HPDE6-E6E7 (cell line): Measurements from ENCODE around the gene TRIM51.
"Not testable (repeated sequence)": the region's sequence is repeated elsewhere in the genome, so short reads cannot be mapped to it uniquely, and the experiment has no call there.

ENCODE experiments used
- DNase-seq: peaks from one replicate; pipeline ENCODE4 v3.0.0; 2011; ENCODE audit warnings: missing footprints; ENCODE audit errors: extremely low spot score

The TRIM51 gene, protein sequence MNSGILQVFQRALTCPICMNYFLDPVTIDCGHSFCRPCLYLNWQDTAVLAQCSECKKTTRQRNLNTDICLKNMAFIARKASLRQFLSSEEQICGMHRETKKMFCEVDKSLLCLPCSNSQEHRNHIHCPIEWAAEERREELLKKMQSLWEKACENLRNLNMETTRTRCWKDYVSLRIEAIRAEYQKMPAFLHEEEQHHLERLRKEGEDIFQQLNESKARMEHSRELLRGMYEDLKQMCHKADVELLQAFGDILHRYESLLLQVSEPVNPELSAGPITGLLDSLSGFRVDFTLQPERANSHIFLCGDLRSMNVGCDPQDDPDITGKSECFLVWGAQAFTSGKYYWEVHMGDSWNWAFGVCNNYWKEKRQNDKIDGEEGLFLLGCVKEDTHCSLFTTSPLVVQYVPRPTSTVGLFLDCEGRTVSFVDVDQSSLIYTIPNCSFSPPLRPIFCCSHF

DNA sequence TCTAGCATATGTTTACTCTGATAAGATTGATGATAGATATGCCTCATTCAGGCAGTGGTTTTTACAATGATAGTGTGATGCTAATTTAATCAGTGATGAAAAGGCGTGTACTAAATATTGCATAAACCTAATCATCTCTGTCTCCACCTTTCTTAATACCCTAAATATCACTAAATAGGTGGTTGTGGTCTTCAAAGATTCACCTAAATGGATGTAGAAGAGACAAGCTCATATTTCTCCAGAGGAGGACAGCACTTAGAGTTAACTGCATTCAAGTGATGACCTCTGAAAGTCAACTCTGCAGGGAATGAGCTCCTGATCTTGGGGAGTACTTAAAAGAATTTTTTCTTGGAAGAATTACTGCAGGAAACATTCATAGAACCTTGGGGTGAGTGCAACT lies at the start of gene TRIM51:
TSS of gene TRIM51 (plus strand) at position 301 of the 400 bp plus-strand sequence. CDS start 2,132 bp downstream, outside the sequence.
- DNase-seq = not testable (repeated sequence)

DNA sequence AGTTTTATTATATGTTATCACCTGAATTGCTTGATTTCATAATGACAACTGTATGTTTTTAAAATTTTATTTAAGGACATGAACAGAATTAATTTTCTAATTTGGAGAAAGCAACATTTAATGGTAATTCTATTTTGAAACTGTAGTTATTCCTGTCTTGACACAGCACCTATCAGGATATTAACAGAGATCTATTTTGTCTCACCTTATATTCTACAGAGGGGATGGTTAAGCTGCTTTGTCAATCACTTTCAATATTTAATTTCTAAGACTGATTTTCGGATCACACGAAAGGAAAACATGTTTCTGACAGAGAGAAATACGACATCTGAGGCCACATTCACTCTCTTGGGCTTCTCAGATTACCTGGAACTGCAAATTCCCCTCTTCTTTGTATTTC lies 44.6 kb upstream of the TRIM51 start, which contains the start of gene OR5D16:
TSS of gene OR5D16 (plus strand) at position 301 of the 400 bp plus-strand sequence. CDS start at position 301, 0 bp downstream.
- no peak for DNase-seq

DNA sequence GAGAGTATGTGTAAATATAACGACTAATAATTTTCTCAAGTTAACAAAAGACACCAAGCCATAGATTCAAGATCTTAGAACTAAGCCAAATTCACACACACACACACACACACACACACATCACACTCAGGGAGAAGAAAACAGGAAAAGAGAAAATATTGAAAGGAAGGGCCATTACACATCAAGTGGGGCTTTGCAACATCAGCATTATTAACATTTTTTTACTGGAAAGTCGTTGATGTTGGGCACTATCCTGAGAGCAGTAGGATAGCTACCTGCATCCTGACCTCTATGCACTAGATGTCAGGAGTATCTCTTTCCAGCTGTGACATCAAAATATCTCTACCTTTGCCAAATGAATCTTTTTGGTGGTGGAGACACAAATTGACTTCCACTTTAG lies 35.6 kb upstream of the TRIM51 start:
- no peak for DNase-seq

DNA sequence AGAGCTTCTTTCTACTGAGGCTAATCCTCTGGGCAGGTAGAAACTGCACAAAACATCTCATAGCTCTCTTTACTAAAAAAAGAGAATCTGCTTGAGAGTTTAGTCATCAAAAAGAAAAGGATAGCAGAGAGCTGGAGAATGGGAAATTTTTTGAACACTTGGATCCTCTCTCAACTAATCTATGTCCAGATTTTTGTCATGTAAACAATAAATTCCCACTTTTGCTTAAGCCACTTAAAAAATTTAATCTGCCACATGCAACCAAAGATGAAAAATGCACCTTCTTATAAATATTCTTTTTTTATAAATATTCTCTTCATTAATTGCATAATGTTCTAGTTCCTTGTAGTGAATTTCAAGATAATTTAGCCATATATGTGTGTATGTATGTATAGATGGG lies 34.1 kb upstream of the TRIM51 start:
- no peak for DNase-seq

DNA sequence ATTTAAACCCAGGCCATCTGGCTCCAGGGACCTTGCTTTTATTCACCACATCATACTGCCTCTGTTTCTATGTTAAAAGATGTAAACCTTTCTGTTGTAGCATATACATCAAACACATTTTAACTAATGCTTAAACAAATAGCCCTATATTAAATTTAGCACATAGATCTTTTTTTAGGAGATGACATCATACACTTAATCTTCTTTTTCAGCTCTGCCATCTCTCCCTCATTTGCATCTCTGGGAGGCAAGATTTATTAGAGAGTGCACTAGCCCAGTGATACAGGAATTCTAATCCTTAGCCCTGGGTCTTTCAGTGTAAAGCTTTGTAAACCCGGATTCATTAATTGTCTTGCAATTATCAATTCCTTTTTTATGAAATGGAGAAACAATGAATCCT lies 31.0 kb upstream of the TRIM51 start:
- no peak for DNase-seq

DNA sequence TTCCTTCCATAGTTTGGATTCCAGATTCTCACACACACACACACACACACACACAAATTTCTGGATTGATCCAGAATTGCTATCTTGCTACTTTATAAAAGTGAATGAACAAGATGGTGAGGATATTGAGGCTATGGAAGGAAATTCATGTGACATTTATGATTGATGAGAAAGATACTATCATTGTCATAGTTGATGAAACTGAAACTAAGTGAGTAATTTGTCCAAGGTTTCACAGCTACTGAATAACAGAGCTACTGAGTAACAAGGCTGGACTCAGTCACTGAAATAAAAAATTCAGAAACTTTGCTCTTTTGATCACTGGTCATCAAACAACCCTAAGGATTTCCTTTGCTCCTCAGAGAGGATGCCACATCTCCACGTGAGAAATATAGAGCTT lies 28.4 kb upstream of the TRIM51 start:
- no peak for DNase-seq

DNA sequence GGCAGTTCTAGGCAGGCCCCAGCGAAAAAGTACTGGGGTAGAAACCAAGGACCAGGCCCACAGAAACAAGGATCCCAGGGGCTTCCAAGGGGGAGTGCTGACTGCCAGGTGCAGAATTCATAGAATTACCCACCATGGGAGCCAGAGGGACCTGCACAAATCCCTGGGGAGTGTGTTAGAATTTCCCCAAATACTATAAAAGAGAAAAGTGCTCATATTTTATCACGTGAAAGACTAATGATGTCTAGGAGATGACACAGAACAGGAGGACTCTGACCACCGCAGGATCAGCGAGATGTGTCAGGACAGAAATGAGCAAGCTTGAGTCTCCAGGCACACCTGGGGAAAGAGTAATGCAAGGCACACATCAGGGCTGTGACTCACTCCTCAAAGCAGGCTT lies 15.7 kb upstream of the TRIM51 start:
- DNase-seq = not testable (repeated sequence)

DNA sequence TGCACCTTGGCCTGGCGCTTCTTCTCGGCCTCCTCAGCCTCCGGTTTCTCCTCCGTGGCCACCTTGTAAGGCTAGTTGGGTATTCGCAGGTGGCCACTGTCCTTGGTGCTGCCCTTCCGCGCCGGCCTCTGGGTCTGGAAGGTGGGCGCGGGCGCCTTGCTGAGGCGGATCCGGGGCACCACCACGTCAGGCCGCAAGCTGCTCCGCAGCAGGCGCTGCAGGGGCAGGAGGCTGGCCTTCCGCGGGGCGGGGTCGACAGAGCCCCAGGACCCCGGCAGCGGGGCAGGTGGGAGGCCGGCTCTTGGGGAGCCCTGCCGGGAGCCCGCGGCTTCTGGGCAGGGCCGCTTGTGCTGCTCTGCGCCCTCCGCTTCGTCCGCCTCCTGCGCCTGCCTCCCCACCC lies 10.4 kb upstream of the TRIM51 start:
- not testable (repeated sequence) for DNase-seq

DNA sequence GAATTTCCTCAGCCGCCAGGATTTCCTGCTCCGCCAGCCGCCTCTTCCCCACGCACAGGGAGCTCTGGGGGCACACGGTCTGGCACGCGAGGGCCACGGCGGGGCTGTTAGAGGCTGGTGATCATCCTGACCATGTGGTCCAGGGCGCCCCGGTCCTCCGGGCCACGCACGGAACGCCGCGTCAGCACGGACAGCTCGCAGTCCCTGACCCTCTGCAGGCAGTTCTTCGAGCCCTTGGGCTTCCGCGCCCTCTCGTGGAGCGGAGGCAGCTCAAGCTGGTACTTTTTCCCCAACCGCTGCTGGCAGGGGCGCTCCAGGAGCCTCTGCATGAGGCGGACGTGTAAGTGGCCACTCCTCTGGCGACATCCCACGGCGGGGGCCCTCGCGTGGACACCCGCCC lies 10.0 kb upstream of the TRIM51 start:
- DNase-seq = not testable (repeated sequence)

DNA sequence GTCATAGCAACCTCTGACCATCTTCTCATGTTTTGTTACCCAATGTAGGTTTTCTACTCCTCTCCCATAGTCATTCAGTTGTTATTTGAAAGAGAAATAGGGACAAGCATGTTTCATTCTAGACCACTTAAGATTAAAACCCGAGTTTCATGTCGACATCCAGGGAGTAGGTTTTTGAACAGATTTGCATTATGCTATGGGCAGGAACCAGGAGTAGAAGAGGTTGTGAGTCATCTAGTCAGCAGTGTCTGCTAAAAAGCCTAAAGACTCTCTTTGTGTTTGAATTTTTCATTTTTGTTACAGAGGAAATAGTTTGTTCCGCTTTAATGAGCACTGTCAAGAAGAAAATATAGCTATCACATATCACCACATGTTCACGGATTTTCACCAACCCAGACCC lies 1.9 kb downstream of the TRIM51 start:
- not testable (repeated sequence) for DNase-seq

DNA sequence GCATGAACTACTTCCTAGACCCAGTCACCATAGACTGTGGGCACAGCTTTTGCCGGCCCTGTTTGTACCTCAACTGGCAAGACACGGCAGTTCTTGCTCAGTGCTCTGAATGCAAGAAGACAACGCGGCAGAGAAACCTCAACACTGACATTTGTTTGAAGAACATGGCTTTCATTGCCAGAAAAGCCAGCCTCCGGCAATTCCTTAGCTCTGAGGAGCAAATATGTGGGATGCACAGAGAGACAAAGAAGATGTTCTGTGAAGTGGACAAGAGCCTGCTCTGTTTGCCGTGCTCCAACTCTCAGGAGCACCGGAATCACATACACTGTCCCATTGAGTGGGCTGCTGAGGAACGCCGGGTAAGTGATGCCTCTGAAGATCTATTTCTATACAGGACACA lies 2.4 kb downstream of the TRIM51 start:
- DNase-seq = not testable (repeated sequence)

DNA sequence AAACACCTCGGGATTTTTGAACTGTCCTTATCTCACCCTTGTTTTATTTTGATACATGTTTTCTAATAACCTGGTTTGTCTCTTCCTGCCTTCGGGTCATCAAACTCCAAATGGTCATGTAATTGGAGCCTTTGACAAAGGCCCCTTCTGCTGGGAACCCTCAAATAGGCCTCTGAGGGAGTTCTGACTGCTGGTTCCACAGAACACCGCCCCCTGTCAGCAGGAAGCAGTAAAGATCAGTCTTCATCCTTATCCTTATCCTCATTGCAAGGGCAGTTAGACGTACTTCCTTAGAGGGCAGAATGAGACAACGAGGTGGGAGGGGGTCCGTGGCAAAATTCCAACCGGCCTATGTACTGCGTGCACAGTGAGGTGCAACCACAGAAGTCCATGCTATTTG lies 12.1 kb downstream of the TRIM51 start:
- DNase-seq = no peak

DNA sequence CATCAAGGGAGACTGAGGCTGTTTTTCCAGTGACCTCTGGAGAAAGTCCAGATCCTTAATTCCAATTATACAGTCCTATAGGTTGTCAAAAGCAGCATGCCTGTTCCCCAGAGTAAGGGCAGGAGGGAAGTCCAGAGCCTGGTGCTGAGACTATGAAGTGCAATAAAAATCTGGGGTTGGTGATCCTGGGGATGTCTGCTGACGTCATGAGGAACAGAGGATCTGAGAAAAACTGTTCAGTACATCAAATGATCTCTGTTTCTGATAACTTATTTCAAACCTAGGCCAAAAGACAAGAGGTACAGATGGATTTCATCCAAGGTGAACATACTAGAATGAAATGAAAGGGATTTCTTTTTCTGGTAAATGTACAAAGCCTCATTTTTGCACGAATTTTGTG lies 19.2 kb downstream of the TRIM51 start:
- DNase-seq = no peak

DNA sequence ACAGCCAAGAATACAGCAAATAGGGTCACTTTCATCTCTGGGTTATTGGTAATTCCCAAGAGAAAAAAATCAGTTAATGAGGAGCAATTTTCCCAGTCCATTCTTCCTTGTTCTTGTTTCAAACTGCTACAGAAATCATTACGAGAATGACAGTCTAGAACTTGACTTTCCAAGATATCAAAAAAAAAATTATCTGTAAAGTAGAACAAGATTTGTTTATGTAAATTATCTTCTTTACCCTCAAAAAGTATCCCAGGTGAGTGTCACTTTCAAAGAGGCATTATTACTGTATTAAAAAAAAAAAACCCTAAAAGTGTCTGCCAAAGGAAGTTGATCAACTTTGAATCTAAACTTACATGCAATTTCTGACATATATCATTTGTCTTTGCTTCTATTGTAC lies 31.4 kb downstream of the TRIM51 start, which contains the start of gene OR5W2:
TSS of gene OR5W2 (minus strand) at position 101 of the 400 bp plus-strand sequence. CDS start at position 101, 0 bp downstream.
- DNase-seq = no peak

DNA sequence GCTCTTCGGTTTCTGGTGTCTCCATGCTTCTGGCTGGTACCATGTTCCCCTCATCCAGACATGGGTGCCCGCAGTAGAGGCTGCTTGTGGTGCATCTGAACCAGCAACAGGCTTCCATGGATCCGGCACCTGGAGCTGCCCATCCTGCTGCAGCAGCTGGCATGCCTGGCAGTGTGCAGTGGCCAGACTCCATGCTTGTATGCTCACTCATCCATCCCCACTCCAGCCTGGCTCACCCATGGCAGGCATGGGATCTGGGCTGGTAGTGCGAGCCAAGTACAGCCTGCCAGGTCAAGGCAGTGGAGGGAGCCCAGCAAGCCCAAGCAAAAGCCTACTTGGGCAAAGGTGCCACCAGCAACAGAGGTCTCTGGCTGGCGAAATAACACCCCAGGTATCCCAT lies 37.4 kb downstream of the TRIM51 start:
- DNase-seq = no peak

DNA sequence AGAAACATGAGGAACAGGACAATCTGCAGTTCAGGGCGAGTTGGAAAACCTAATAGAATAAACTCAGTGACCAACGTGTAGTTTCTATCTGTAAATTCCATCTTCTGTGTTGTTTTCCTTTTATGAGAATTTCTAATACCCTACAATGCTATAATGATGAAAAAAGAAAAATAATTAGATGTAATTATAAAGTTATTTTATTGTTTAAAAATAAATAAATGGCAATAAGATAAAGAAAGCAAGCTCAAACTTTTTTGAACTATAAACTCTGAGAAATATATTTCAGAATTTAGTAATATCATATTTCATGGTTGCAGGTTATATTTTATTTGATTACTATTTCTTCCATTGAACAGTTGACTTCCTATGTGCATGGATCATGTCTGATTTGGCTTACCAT lies 53.2 kb downstream of the TRIM51 start, which contains the start of gene OR5I1:
TSS of gene OR5I1 (minus strand) at position 101 of the 400 bp plus-strand sequence. CDS start at position 101, 0 bp downstream.
- no peak for DNase-seq
